A549 (cell line): ENCODE data around the gene GHITM. TPM values are rescaled to one million over a fixed set of nuclear protein-coding genes. Genes with fewer than 3 reads are reported as not detected.

ENCODE experiments used
- ATAC-seq, 2 experiments: fragments of 200-7000 bp in 1 of 2; fragments of >200 bp in 1 of 2; cut with Nextera tagmentation in 1 of 2; cut with Tn5 transposase in 1 of 2; 3 replicates each; pipeline versions ENCODE4 v1.8.0 to v1.9.1; 2018 to 2020; ENCODE audit warnings: mild to moderate bottlenecking in 1 of 2, moderate library complexity in 1 of 2
- CTCF ChIA-PET: fragments of 300-600 bp; sonication (Branson Sonifier 250); formaldehyde crosslinking; extraction: SDS; loops from one replicate; lab custom pipeline; 2021; ENCODE audit warnings: antibody characterized with exemption, inconsistent platforms; lab: Yijun Ruan, JAX
- POLR2A ChIA-PET: fragments of 350-600 bp; formaldehyde crosslinking; extraction: SDS; loops from one replicate; lab custom pipeline; 2021; ENCODE audit warnings: antibody characterized with exemption, inconsistent platforms; lab: Yijun Ruan, JAX
- DNase-seq, 2 experiments: peaks; one replicate each; pipeline versions ENCODE4 v3.0.0 to v3.0.0-alpha.2; 2011 to 2016; ENCODE audit warnings: low read depth in 1 of 2, low spot score in 1 of 2
- FAIRE-seq: peaks from 2 replicates; lab custom pipeline; 2011; peaks lifted over from hg19 to GRCh38; lab: Jason Lieb, UNC
- H3K27ac ChIP-seq, 2 experiments: fragments of >200 bp; sonication (Bioruptor Twin); formaldehyde crosslinking; 3 replicates each; pipeline ENCODE4 v1.5.1; 2016 to 2017
- H3K4me1 ChIP-seq: fragments of >200 bp; sonication (Bioruptor Twin); formaldehyde crosslinking; 3 replicates; pipeline ENCODE4 v1.6.1; 2016
- H3K4me2 ChIP-seq: fragments of >200 bp; sonication (Bioruptor Twin); formaldehyde crosslinking; 3 replicates; pipeline ENCODE4 v1.6.1; 2016
- H3K4me3 ChIP-seq: fragments of >200 bp; sonication (Bioruptor Twin); formaldehyde crosslinking; 3 replicates; pipeline ENCODE4 v1.5.1; 2016
- H3K9me3 ChIP-seq: fragments of >200 bp; sonication (Bioruptor Twin); formaldehyde crosslinking; 3 replicates; pipeline ENCODE4 v1.6.1; 2016
- BCL3 ChIP-seq: fragments of >200 bp; sonication (Bioruptor Twin); formaldehyde crosslinking; IDR thresholded peaks from 3 replicates; pipeline ENCODE4 v1.6.1; 2016
- BHLHE40 ChIP-seq: IDR thresholded peaks from 2 replicates; pipeline ENCODE4 v1.6.1; 2012; ENCODE audit warnings: low read depth, low read length, inconsistent platforms
- CHD2 ChIP-seq: fragments of 150-350 bp; IDR thresholded peaks from 2 replicates; pipeline ENCODE4 v1.6.1; 2014; ENCODE audit warnings: low read length; ENCODE audit not compliant: partially characterized antibody
- E2F6 ChIP-seq: IDR thresholded peaks from 2 replicates; pipeline ENCODE4 v1.6.1; 2012; ENCODE audit warnings: low read depth, borderline replicate concordance
- GATA3 ChIP-seq: IDR thresholded peaks from 2 replicates; pipeline ENCODE4 v1.6.1; 2012; ENCODE audit warnings: borderline replicate concordance
- HEYL ChIP-seq: fragments of 250-450 bp; sonication (Bioruptor Pico); IDR thresholded peaks from 2 replicates; pipeline ENCODE4 v1.8.0; 2021; ENCODE audit warnings: mild to moderate bottlenecking, moderate library complexity
- HMGXB4 ChIP-seq: fragments of 250-450 bp; sonication (Bioruptor Pico); IDR thresholded peaks from 2 replicates; pipeline ENCODE4 v1.5.0; 2021; ENCODE audit warnings: mild to moderate bottlenecking, moderate library complexity, borderline replicate concordance
- HOXA7 ChIP-seq: fragments of 250-450 bp; sonication (Bioruptor Pico); IDR thresholded peaks from 2 replicates; pipeline ENCODE4 v1.5.0; 2020; ENCODE audit warnings: mild to moderate bottlenecking, moderate library complexity
- JUN ChIP-seq, 2 experiments: fragments of >200 bp; sonication (Bioruptor Twin); formaldehyde crosslinking; IDR thresholded peaks; 2 replicates in 1 of 2; 3 replicates in 1 of 2; pipeline ENCODE4 v1.6.1; 2016 to 2017
- NPAS2 ChIP-seq: fragments of 250-450 bp; sonication (Bioruptor Pico); IDR thresholded peaks from 2 replicates; pipeline ENCODE4 v1.8.0; 2022; ENCODE audit warnings: mild to moderate bottlenecking, moderate library complexity, borderline replicate concordance
- REST ChIP-seq: fragments of 200-600 bp; sonication (generic); IDR thresholded peaks from 2 replicates; pipeline ENCODE4 v1.6.1; 2016; ENCODE audit warnings: antibody characterized with exemption, mild to moderate bottlenecking, moderate library complexity
- SREBF2 ChIP-seq: fragments of 450-650 bp; IDR thresholded peaks from 2 replicates; pipeline ENCODE4 v1.6.1; 2014; ENCODE audit warnings: mild to moderate bottlenecking, moderate library complexity
- TP53 ChIP-seq: fragments of 250-450 bp; sonication (Bioruptor Pico); IDR thresholded peaks from 2 replicates; pipeline ENCODE4 v1.5.0; 2021; ENCODE audit warnings: mild to moderate bottlenecking, moderate library complexity
- WGBS: methylation state at CpG from one replicate; pipeline ENCODE4 v1.1.6; 2017; ENCODE audit errors: missing lambda C conversion rate; 5-methylcytosine and 5-hydroxymethylcytosine counted together
- polyA plus RNA-seq, 4 experiments: library from polyadenylated mRNA; depleted of rRNA in 3 of 4; stranded (reverse); fragments of >200 nt; fragmentation: RNase III in 1 of 4; extraction: RNeasy Plus Mini Kit Qiagen cat#74134 plus additional on column Dnase treatment in 1 of 4; gene quantifications; 2 replicates in 3 of 4; 3 replicates in 1 of 4; pipeline ENCODE4 v1.2.3, GENCODE V29; 2011 to 2017

Gene GHITM
- polyA plus RNA-seq, 2 of the 4 experiments (the other 2 are of a cell fraction), result 220 to 360 TPM

- WGBS, result 3% methylated on average over 4 of the region's 4 CpGs
- peaks cover 4% of the 10 kb centered on the region; the same call in 1 of the 3 replicates for H3K4me1 ChIP-seq
- no peak overlapping the region for H3K4me3 ChIP-seq
- no peaks in the 10 kb centered on the region for H3K9me3 ChIP-seq
- ATAC-seq, result peak; percentile 24 to 28; a peak in 5 of 6 replicates
- CTCF ChIA-PET, result interaction anchor here (0.6 kb wide), 1 partner anchor 305 kb away, joined by 3 read pairs; no protein-coding TSS in a partner anchor
- H3K4me2 ChIP-seq, result peak overlapping the region; percentile 34; the same call in 2 of the 3 replicates
- DNase-seq, result peak in 1 of 2 experiments; percentile 28
- POLR2A ChIA-PET, result no interaction called here
- TF ChIP-seq BHLHE40, result no peak
- no peak for TF ChIP-seq HMGXB4 (CRISPR knock-in tag)
- TF ChIP-seq GATA3, result peak; percentile 33; the same call in 1 of the 2 replicates
- no peak for TF ChIP-seq HEYL (CRISPR knock-in tag)
- no peak for TF ChIP-seq REST
- no peak overlapping the region for H3K27ac ChIP-seq
- no peak for FAIRE-seq
These were observed 56.8 kb downstream of the GHITM start for GRCh38 chr10:84196083-84196482.

GRCh38 chr10:84196941-84197340 is 57.6 kb downstream of the GHITM start:
- WGBS, result 36% methylated on average over 5 of the region's 5 CpGs
- Histone ChIP-seq H3K4me2 (no peak overlapping the region), H3K27ac (no peak overlapping the region), H3K9me3 (no peaks in the 10 kb centered on the region), H3K4me1 (peaks cover 4% of the 10 kb centered on the region; the same call in 1 of the 3 replicates), H3K4me3 (no peak overlapping the region)
- POLR2A ChIA-PET, result no interaction called here
- CTCF ChIA-PET, result no interaction called here
- peak; percentile 11 to 26; a peak in 2 of 6 replicates for ATAC-seq
- no peak for DNase-seq
- FAIRE-seq, result no peak
- TF ChIP-seq HOXA7 (CRISPR knock-in tag) (no peak), HMGXB4 (CRISPR knock-in tag) (no peak), NPAS2 (CRISPR knock-in tag) (no peak), TP53 (CRISPR knock-in tag) (no peak), CHD2 (no peak), E2F6 (no peak), SREBF2 (no peak)

GRCh38 chr10:84197643-84198042 is 58.3 kb downstream of the GHITM start:
- TF ChIP-seq JUN (IDR thresholded peaks at IDR 0.05) (no peak), NPAS2 (CRISPR knock-in tag) (no peak), BCL3 (no peak)
- WGBS, result 7% methylated on average over 2 of the region's 5 CpGs
- ATAC-seq (no peak), FAIRE-seq (no peak), DNase-seq (no peak)
- Histone ChIP-seq H3K4me1 (peaks cover 4% of the 10 kb centered on the region; the same call in 1 of the 3 replicates), H3K4me3 (no peak overlapping the region), H3K9me3 (no peaks in the 10 kb centered on the region), H3K27ac (no peak overlapping the region), H3K4me2 (no peak overlapping the region)
- ChIA-PET POLR2A (no interaction called here), CTCF (interaction anchor here (0.8 kb wide), 1 partner anchor 18 kb away, joined by 3 read pairs; no protein-coding TSS in a partner anchor)
